Spleen (tissue), 11 donors: ENCODE data around the gene FAM20C. TPM values are rescaled to one million over a fixed set of nuclear protein-coding genes. Genes with fewer than 3 reads are reported as not detected.

Source experiments
- DNase-seq: peaks from one replicate; pipeline ENCODE4 v3.0.0-alpha.2; 2020
- H3K27ac ChIP-seq, 8 donors: fragments of 200-600 bp; sonication (generic) in 7 of 8; 1 replicate in 4 of 8; 2 replicates in 4 of 8; pipeline versions ENCODE4 v1.5.0 to v1.8.0; 2016 to 2021; ENCODE audit warnings: inconsistent platforms in 4 of 8, mild to moderate bottlenecking in 4 of 8, moderate library complexity in 1 of 8
- H3K27me3 ChIP-seq, 7 donors: fragments of 200-600 bp; sonication (generic) in 6 of 7; replicated peaks in 1 of 7; 1 replicate in 4 of 7; 2 replicates in 3 of 7; pipeline versions ENCODE4 v1.5.0 to v1.8.0; 2016 to 2021; ENCODE audit warnings: inconsistent platforms in 3 of 7, mild to moderate bottlenecking in 1 of 7
- H3K36me3 ChIP-seq, 6 donors: fragments of 200-600 bp; sonication (generic) in 5 of 6; 1 replicate in 4 of 6; 2 replicates in 2 of 6; pipeline versions ENCODE4 v1.5.0 to v1.8.0; 2016 to 2021; ENCODE audit warnings: inconsistent platforms in 2 of 6
- H3K4me1 ChIP-seq, 6 donors: fragments of 200-600 bp; sonication (generic) in 5 of 6; 1 replicate in 3 of 6; 2 replicates in 3 of 6; pipeline versions ENCODE4 v1.5.0 to v1.8.0; 2016 to 2021; ENCODE audit warnings: inconsistent platforms in 3 of 6
- H3K4me3 ChIP-seq, 8 donors: fragments of 200-600 bp; sonication (generic) in 7 of 8; 1 replicate in 4 of 8; 2 replicates in 4 of 8; pipeline versions ENCODE4 v1.5.0 to v1.8.0; 2016 to 2021; ENCODE audit warnings: inconsistent platforms in 4 of 8, mild to moderate bottlenecking in 4 of 8, moderate library complexity in 2 of 8
- H3K9me3 ChIP-seq, 8 donors: fragments of 200-600 bp; sonication (generic) in 7 of 8; 1 replicate in 4 of 8; 2 replicates in 4 of 8; pipeline versions ENCODE4 v1.5.0 to v1.8.0; 2016 to 2021; ENCODE audit warnings: inconsistent platforms in 4 of 8
- POLR2A ChIP-seq, 3 donors: fragments of 450-650 bp; IDR thresholded peaks; one replicate each; pipeline ENCODE4 v1.5.1; 2017; ENCODE audit warnings: antibody characterized with exemption in 3 of 3, mild to moderate bottlenecking in 1 of 3
- POLR2AphosphoS5 ChIP-seq, 3 donors: sonication (generic); formaldehyde crosslinking; IDR thresholded peaks; one replicate each; pipeline ENCODE4 v1.5.1; 2017; ENCODE audit warnings: antibody characterized with exemption in 3 of 3
- WGBS, 5 donors: extraction: QIAGEN DNeasy Blood & Tissue Kit in 3 of 5; methylation state at CpG; one replicate each; pipeline versions ENCODE4 v1.1.5 to v1.1.7; 2013 to 2018; 5-methylcytosine and 5-hydroxymethylcytosine counted together
- intact Hi-C: fragments of 100-400 bp; cut with DNase I; formaldehyde crosslinking; loops from one replicate; pipeline ENCODE4 v1.15.0; 2023; ENCODE audit warnings: low total_unique reads
- polyA plus RNA-seq, 3 donors: library from polyadenylated mRNA; stranded (reverse); fragments of 200-250 nt; gene quantifications; one replicate each; pipeline ENCODE4 v1.2.1, GENCODE V29; 2013
- total RNA-seq, 7 donors: library from RNA; depleted of rRNA in 3 of 7; stranded (reverse); fragments of >200 nt in 3 of 7; fragmentation: NEBNext Ultra II Directional in 4 of 7; extraction: Animal tissue kit (Norgen Biotek cat#: 25700) in 4 of 7; gene quantifications; one replicate each; pipeline versions ENCODE4 v1.1.0 to v1.2.1, GENCODE V29; 2016 to 2021
- TF ChIP-seq, protein P1 (sequence below), 11 experiments: fragments of 200-600 bp in 7 of 11; fragments of 450-650 bp in 4 of 11; sonication (generic) in 4 of 11; IDR thresholded peaks in 8 of 11; conservative IDR thresholded peaks in 3 of 11; 1 replicate in 7 of 11; 2 replicates in 4 of 11; pipeline versions ENCODE4 v1.4.0 to v1.8.0; 2016 to 2021; ENCODE audit warnings: antibody characterized with exemption in 11 of 11, inconsistent platforms in 4 of 11, mild to moderate bottlenecking in 1 of 11
- donor health status: healthy with polysubstance abuse.
- donor health status: DM: no; HTN: no; CAD: no; lungs with moderate emphysema.
- donor health status: DM: no; HTN: no; CAD: no.
- donor health status: Bipolar disorder and iron deficiency.
- donor health status: healthy.
- donor health status: DM: no; HTN: no; CAD: no.
- donor health status: DM: yes; HTN: yes; CAD: no.

FAM20C gene
- total and polyA plus RNA-seq, 10 donors, result 6.9 to 27.3 (median 14.6) TPM

DNA sequence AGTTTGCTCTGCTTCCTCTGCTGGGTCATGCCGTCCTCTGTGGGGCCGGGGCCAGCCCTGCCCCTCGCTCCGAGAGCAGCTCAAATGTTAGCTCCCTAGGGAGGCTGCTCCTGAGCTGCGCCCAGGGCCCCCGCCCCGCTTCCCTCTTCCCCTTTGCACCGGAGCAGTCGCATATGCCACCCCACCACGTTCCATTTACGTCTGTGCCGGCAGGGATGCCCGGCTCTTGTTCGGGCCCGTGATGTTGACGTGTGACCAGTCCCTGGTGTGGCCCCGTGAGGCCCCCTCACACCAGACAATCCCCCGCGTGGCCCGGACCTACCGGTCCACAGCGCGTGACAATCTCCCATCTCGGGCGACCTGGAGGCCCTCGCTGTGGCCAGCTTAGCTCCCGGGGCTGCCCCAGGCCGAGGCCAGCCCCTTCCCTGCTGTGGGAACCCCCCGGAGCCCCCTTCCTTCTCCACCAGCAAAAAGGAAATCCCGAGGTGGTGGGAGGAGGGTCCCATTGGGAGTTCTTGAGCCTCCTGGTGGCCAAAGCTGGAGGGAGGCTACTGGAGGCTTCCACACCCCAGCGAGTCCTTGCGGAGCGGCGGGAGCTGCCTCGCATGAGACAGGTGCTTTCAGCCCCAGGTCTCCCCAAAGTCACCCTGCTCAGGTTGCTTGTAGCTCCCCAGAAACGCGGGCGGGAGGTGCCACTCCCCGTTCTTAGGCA, 15.2 kb downstream of the FAM20C start:
- H3K4me1 ChIP-seq, result no peaks in the 10 kb centered on the region
- peaks cover 0 to 7% (median 0%) of the 10 kb centered on the region in 8 donors for H3K9me3 ChIP-seq
- H3K36me3 ChIP-seq, result peaks cover 0 to 45% (median 0%) of the 10 kb centered on the region in 6 donors
- no peak overlapping the region for H3K4me3 ChIP-seq
- no peak overlapping the region for H3K27ac ChIP-seq
- H3K27me3 ChIP-seq, result no peaks in the 10 kb centered on the region
- WGBS, 5 donors, result 90 to 93% (median 91%) methylated on average over 36 to 39 of the region's 39 CpGs
- no peak for TF ChIP-seq POLR2AphosphoS5 (IDR thresholded peaks at IDR 0.05)
- TF ChIP-seq, protein P1, sequence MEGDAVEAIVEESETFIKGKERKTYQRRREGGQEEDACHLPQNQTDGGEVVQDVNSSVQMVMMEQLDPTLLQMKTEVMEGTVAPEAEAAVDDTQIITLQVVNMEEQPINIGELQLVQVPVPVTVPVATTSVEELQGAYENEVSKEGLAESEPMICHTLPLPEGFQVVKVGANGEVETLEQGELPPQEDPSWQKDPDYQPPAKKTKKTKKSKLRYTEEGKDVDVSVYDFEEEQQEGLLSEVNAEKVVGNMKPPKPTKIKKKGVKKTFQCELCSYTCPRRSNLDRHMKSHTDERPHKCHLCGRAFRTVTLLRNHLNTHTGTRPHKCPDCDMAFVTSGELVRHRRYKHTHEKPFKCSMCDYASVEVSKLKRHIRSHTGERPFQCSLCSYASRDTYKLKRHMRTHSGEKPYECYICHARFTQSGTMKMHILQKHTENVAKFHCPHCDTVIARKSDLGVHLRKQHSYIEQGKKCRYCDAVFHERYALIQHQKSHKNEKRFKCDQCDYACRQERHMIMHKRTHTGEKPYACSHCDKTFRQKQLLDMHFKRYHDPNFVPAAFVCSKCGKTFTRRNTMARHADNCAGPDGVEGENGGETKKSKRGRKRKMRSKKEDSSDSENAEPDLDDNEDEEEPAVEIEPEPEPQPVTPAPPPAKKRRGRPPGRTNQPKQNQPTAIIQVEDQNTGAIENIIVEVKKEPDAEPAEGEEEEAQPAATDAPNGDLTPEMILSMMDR (IDR thresholded peaks at IDR 0.05 in 8 of 11, conservative IDR thresholded peaks at IDR 0.05 in 3 of 11), result no peak
- DNase-seq, result no peak
- intact Hi-C loops, result no loop called here

DNA sequence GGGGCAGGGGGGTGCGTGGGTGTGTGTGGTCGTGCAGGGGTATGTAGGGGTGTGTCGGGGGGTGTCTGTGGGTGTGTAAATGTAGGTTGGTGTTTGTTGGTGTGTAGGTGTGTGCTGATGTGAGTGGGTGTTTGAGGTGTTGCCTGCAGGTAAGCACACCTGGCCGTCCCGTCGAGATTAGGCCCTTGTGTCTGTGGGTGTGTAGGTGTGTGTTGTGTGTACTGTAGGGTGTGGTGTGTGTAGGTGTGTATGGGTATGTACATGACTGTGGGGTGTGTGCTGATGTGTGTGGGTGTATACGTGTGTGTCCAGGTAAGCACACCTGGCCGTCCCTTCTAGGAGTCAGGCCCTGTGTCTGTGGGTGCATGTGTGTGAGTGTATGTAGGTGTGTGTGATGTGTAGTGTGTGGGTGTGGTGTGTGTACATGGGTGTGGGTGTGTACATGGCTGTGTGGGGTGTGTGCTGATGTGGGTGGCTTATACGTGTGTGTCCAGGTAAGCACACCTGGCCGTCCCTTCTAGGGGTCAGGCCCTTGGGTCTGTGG, 15.8 kb downstream of the FAM20C start:
- WGBS, 5 donors, result 89 to 93% (median 92%) methylated on average over 7 to 10 of the region's 10 CpGs
- Histone ChIP-seq H3K4me1 (no peaks in the 10 kb centered on the region), H3K27me3 (no peaks in the 10 kb centered on the region), H3K36me3 (peaks cover 0 to 45% (median 0%) of the 10 kb centered on the region in 6 donors), H3K4me3 (no peak overlapping the region), H3K9me3 (peaks cover 0 to 7% (median 0%) of the 10 kb centered on the region in 8 donors), H3K27ac (no peak overlapping the region)
- no peak for DNase-seq
- intact Hi-C loops, result no loop called here
- TF ChIP-seq POLR2A (IDR thresholded peaks at IDR 0.05), result no peak

DNA sequence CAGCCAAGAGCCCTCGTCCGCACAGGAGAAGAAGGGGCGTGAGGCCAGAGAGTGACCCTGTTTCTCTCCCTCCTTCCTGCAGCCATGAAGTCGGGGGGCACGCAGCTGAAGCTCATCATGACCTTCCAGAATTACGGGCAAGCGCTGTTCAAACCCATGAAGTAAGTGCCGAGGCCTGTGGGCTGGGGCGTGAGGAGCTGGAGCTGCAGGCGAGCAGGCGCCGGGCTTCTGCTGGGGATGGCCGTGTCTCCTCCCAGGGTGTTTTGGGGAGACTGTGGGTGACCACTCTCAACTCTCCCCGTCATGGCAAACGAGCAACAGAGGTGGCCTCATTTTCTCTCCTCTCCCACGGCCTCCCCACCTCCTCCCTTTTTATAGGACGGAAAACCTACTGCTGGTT, 16.4 kb downstream of the FAM20C start:
- DNase-seq, result no peak
- TF ChIP-seq POLR2A (IDR thresholded peaks at IDR 0.05), result no peak
- TF ChIP-seq, protein P1 (IDR thresholded peaks at IDR 0.05 in 8 of 11, conservative IDR thresholded peaks at IDR 0.05 in 3 of 11), result no peak
- no peak for TF ChIP-seq POLR2AphosphoS5 (IDR thresholded peaks at IDR 0.05)
- no peaks in the 10 kb centered on the region for H3K27me3 ChIP-seq
- H3K4me1 ChIP-seq, result no peaks in the 10 kb centered on the region
- peaks cover 0 to 45% (median 0%) of the 10 kb centered on the region in 6 donors for H3K36me3 ChIP-seq
- peaks cover 0 to 7% (median 0%) of the 10 kb centered on the region in 8 donors for H3K9me3 ChIP-seq
- H3K4me3 ChIP-seq, result no peak overlapping the region
- no peak overlapping the region for H3K27ac ChIP-seq
- intact Hi-C loops, result no loop called here
- 91 to 96% (median 95%) methylated on average over 10 to 17 of the region's 17 CpGs for WGBS, 5 donors

DNA sequence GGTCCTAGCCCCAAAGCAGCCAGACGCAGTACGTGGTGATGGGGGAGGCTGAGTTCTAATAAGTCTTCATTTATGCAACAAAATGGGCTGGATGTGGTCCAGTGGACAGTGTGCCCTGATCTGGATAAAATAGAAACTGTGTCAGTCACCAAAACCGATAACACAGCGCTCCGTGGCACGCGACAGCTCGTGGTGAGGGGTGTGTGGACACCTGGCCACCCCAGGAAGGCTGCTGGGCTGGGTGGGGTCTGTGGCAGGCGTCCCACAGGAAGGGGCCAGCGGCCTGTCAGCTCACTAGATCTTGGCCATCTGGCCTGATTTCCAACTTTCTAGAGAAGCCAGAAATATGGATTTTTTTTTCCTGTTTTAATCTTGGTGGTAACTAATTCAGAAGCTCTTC, 17.0 kb downstream of the FAM20C start:
- TF ChIP-seq, protein P1 (IDR thresholded peaks at IDR 0.05 in 8 of 11, conservative IDR thresholded peaks at IDR 0.05 in 3 of 11), result no peak
- TF ChIP-seq POLR2AphosphoS5 (IDR thresholded peaks at IDR 0.05), result no peak
- TF ChIP-seq POLR2A (IDR thresholded peaks at IDR 0.05), result no peak
- 66 to 71% (median 70%) methylated on average over 10 of the region's 10 CpGs for WGBS, 5 donors
- Histone ChIP-seq H3K27ac (no peak overlapping the region), H3K9me3 (peaks cover 0 to 7% (median 0%) of the 10 kb centered on the region in 8 donors), H3K4me3 (no peak overlapping the region), H3K36me3 (peaks cover 0 to 39% (median 0%) of the 10 kb centered on the region in 6 donors), H3K4me1 (no peaks in the 10 kb centered on the region), H3K27me3 (no peaks in the 10 kb centered on the region)
- intact Hi-C loops, result no loop called here
- DNase-seq, result no peak
